DOHH2 (cell line): Measurements from ENCODE around the gene AVPI1.

ENCODE experiments used
- EZH2phosphoT487 ChIP-seq: fragments of 200-600 bp; sonication (generic); IDR thresholded peaks from 2 replicates; pipeline ENCODE4 v1.6.1; 2017; ENCODE audit warnings: borderline replicate concordance, mild to moderate bottlenecking, antibody characterized with exemption, low read length, moderate library complexity, mixed read lengths
- TF ChIP-seq, protein P1 (sequence below): fragments of 200-600 bp; sonication (generic); IDR thresholded peaks from one replicate; pipeline ENCODE4 v1.5.1; 2014; ENCODE audit warnings: antibody characterized with exemption, mild to moderate bottlenecking, low read depth, low read length; ENCODE audit not compliant: poor library complexity, severe bottlenecking

DNA sequence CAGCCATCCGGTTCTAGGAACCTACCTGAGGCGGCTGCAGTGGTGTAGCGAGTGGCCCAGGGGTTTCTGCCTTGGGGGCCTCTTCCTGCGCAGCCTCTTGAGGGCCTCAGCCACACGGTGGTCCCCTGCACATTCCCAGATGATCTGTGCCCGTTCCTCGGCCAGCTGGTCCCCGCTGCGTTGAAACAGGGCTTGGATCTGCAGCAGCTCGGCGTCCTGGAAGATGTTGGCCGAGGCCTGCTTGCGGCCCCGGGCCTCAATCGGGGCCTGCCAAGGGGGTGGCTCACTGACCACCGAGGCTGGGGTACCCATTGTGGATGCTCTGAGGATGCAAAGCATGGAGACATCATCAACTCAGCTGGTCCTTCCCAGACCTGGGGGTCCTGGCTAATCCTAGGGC is 7.4 kb downstream of the AVPI1 start:
- TF ChIP-seq, protein P1, sequence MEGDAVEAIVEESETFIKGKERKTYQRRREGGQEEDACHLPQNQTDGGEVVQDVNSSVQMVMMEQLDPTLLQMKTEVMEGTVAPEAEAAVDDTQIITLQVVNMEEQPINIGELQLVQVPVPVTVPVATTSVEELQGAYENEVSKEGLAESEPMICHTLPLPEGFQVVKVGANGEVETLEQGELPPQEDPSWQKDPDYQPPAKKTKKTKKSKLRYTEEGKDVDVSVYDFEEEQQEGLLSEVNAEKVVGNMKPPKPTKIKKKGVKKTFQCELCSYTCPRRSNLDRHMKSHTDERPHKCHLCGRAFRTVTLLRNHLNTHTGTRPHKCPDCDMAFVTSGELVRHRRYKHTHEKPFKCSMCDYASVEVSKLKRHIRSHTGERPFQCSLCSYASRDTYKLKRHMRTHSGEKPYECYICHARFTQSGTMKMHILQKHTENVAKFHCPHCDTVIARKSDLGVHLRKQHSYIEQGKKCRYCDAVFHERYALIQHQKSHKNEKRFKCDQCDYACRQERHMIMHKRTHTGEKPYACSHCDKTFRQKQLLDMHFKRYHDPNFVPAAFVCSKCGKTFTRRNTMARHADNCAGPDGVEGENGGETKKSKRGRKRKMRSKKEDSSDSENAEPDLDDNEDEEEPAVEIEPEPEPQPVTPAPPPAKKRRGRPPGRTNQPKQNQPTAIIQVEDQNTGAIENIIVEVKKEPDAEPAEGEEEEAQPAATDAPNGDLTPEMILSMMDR = no peak
- TF ChIP-seq EZH2phosphoT487 = no peak
